ENCODE results near the gene PRMT6.
"Not testable (repeated sequence)": the region's sequence is repeated elsewhere in the genome, so short reads cannot be mapped to it uniquely, and the experiment has no call there.

Gene PRMT6

GRCh38 chr1:107047602-107048001 lies 8.9 kb upstream of the PRMT6 start:
- no peak for DNase-seq
- Histone ChIP-seq H3K18ac (ENCODE audit: low read depth in 1 of 2, low read length in 2 of 2) (no peak overlapping the region), H3K79me1 (replicated peaks; ENCODE audit: low read length, poor library complexity, severe bottlenecking) (no peaks in the 10 kb centered on the region), H2AFZ (ENCODE audit: low read depth, low read length) (no peak overlapping the region), H3K27ac (ENCODE audit: low read length, poor library complexity, severe bottlenecking) (no peak overlapping the region), H3K36me3 (ENCODE audit: control insufficient read depth in 1 of 2, insufficient read depth in 2 of 2, low read depth in 1 of 2, low read length in 2 of 2) (no peaks in the 10 kb centered on the region), H3K4ac (ENCODE audit: low read depth in 1 of 2, low read length in 2 of 2) (no peak overlapping the region), H2BK15ac (ENCODE audit: low read depth, poor library complexity, severe bottlenecking) (no peak overlapping the region), H3K4me2 (ENCODE audit: low read length, poor library complexity, severe bottlenecking) (no peak overlapping the region), H3K14ac (ENCODE audit: low read length in 2 of 2) (no peak overlapping the region), H2AK5ac (ENCODE audit: low read length, severe bottlenecking) (no peak overlapping the region), H2BK120ac (ENCODE audit: low read depth, low read length) (no peak overlapping the region), H3K4me1 (ENCODE audit: control insufficient read depth, insufficient read depth, low read depth, low read length) (no peaks in the 10 kb centered on the region), H2BK12ac (ENCODE audit: low read length in 2 of 2) (no peak overlapping the region), H3K9me3 (ENCODE audit: control insufficient read depth, low read length) (peaks cover 17% of the 10 kb centered on the region), H3K9ac (ENCODE audit: low read length) (no peak overlapping the region), H4K91ac (ENCODE audit: low read length) (no peak overlapping the region), H3K23ac (ENCODE audit: low read length in 2 of 2) (no peak overlapping the region), H2BK5ac (ENCODE audit: low read depth, low read length, poor library complexity, severe bottlenecking) (no peak overlapping the region), H3K4me3 (ENCODE audit: insufficient read depth in 1 of 2, low read depth in 1 of 2, low read length in 2 of 2) (no peak overlapping the region), H3K27me3 (ENCODE audit: control insufficient read depth in 1 of 2, insufficient read depth in 1 of 2, low read length in 2 of 2) (no peaks in the 10 kb centered on the region), H4K8ac (ENCODE audit: low read length) (no peak overlapping the region)
- WGBS = 88% methylated on average over 1 of the region's 1 CpG

- no peak overlapping the region for H3K4me3 ChIP-seq (ENCODE audit: insufficient read depth in 1 of 2, low read depth in 1 of 2, low read length in 2 of 2)
- no peak overlapping the region for H3K23ac ChIP-seq (ENCODE audit: low read length in 2 of 2)
- H4K8ac ChIP-seq (ENCODE audit: low read length) = no peak overlapping the region
- no peak overlapping the region for H3K27ac ChIP-seq (ENCODE audit: low read length, poor library complexity, severe bottlenecking)
- H3K4me2 ChIP-seq (ENCODE audit: low read length, poor library complexity, severe bottlenecking) = no peak overlapping the region
- H3K18ac ChIP-seq (ENCODE audit: low read depth in 1 of 2, low read length in 2 of 2) = no peak overlapping the region
- H3K9ac ChIP-seq (ENCODE audit: low read length) = no peak overlapping the region
- no peak overlapping the region for H4K91ac ChIP-seq (ENCODE audit: low read length)
- no peaks in the 10 kb centered on the region for H3K79me1 ChIP-seq (replicated peaks; ENCODE audit: low read length, poor library complexity, severe bottlenecking)
- no peak overlapping the region for H2AK5ac ChIP-seq (ENCODE audit: low read length, severe bottlenecking)
- no peak overlapping the region for H2BK120ac ChIP-seq (ENCODE audit: low read depth, low read length)
- no peak overlapping the region for H2BK12ac ChIP-seq (ENCODE audit: low read length in 2 of 2)
- peaks cover 17% of the 10 kb centered on the region for H3K9me3 ChIP-seq (ENCODE audit: control insufficient read depth, low read length)
- H3K4me1 ChIP-seq (ENCODE audit: control insufficient read depth, insufficient read depth, low read depth, low read length) = no peaks in the 10 kb centered on the region
- no peaks in the 10 kb centered on the region for H3K36me3 ChIP-seq (ENCODE audit: control insufficient read depth in 1 of 2, insufficient read depth in 2 of 2, low read depth in 1 of 2, low read length in 2 of 2)
- H3K27me3 ChIP-seq (ENCODE audit: control insufficient read depth in 1 of 2, insufficient read depth in 1 of 2, low read length in 2 of 2) = no peaks in the 10 kb centered on the region
- H2BK15ac ChIP-seq (ENCODE audit: low read depth, poor library complexity, severe bottlenecking) = no peak overlapping the region
- no peak overlapping the region for H2AFZ ChIP-seq (ENCODE audit: low read depth, low read length)
- DNase-seq = no peak
- no peak overlapping the region for H3K4ac ChIP-seq (ENCODE audit: low read depth in 1 of 2, low read length in 2 of 2)
- H3K14ac ChIP-seq (ENCODE audit: low read length in 2 of 2) = no peak overlapping the region
- no peak overlapping the region for H2BK5ac ChIP-seq (ENCODE audit: low read depth, low read length, poor library complexity, severe bottlenecking)
Observed at GRCh38 chr1:107048241-107048640, 8.2 kb upstream of the PRMT6 start.

DNA sequence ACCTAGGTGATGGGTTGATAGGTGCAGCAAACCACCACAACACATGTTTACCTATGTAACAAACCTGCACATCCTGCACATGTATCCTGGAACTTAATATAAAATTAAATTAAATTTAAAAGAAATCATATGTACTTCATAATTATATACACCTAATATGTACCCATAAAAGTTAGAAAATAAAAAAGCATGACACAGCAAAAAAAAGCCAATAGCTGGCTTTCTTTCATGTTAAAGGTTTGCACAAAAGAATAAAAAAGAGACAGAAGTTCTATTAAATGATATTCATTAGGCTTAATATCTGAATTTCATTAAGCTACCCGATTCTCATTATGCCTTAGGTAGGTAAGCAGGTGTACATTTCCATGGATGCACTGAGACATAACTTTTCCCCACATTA lies 5.2 kb upstream of the PRMT6 start:
- Histone ChIP-seq H3K27ac (ENCODE audit: low read length, poor library complexity, severe bottlenecking) (no peak overlapping the region), H2BK120ac (ENCODE audit: low read depth, low read length) (no peak overlapping the region), H4K8ac (ENCODE audit: low read length) (no peak overlapping the region), H3K14ac (ENCODE audit: low read length in 2 of 2) (no peak overlapping the region), H4K91ac (ENCODE audit: low read length) (no peak overlapping the region), H3K4me2 (ENCODE audit: low read length, poor library complexity, severe bottlenecking) (no peak overlapping the region), H3K23ac (ENCODE audit: low read length in 2 of 2) (no peak overlapping the region), H2BK12ac (ENCODE audit: low read length in 2 of 2) (no peak overlapping the region), H2AFZ (ENCODE audit: low read depth, low read length) (no peak overlapping the region), H2BK5ac (ENCODE audit: low read depth, low read length, poor library complexity, severe bottlenecking) (no peak overlapping the region), H2BK15ac (ENCODE audit: low read depth, poor library complexity, severe bottlenecking) (no peak overlapping the region), H3K79me1 (replicated peaks; ENCODE audit: low read length, poor library complexity, severe bottlenecking) (no peaks in the 10 kb centered on the region), H3K27me3 (ENCODE audit: control insufficient read depth in 1 of 2, insufficient read depth in 1 of 2, low read length in 2 of 2) (no peaks in the 10 kb centered on the region), H2AK5ac (ENCODE audit: low read length, severe bottlenecking) (no peak overlapping the region), H3K9ac (ENCODE audit: low read length) (no peak overlapping the region), H3K4me3 (ENCODE audit: insufficient read depth in 1 of 2, low read depth in 1 of 2, low read length in 2 of 2) (no peak overlapping the region), H3K9me3 (ENCODE audit: control insufficient read depth, low read length) (peaks cover 17% of the 10 kb centered on the region), H3K4ac (ENCODE audit: low read depth in 1 of 2, low read length in 2 of 2) (no peak overlapping the region), H3K18ac (ENCODE audit: low read depth in 1 of 2, low read length in 2 of 2) (no peak overlapping the region), H3K36me3 (ENCODE audit: control insufficient read depth in 1 of 2, insufficient read depth in 2 of 2, low read depth in 1 of 2, low read length in 2 of 2) (no peaks in the 10 kb centered on the region), H3K4me1 (ENCODE audit: control insufficient read depth, insufficient read depth, low read depth, low read length) (peaks cover 2% of the 10 kb centered on the region)
- no CpG with 5 or more reads among the region's 1 CpG for WGBS
- no peak for DNase-seq

- H3K36me3 ChIP-seq (ENCODE audit: control insufficient read depth in 1 of 2, insufficient read depth in 2 of 2, low read depth in 1 of 2, low read length in 2 of 2) = peaks cover 0 to 11% of the 10 kb centered on the region in 2 experiments
- not testable (repeated sequence) for H2BK5ac ChIP-seq (ENCODE audit: low read depth, low read length, poor library complexity, severe bottlenecking); H2BK120ac ChIP-seq (ENCODE audit: low read depth, low read length); H3K9me3 ChIP-seq (ENCODE audit: control insufficient read depth, low read length); H3K27me3 ChIP-seq (ENCODE audit: control insufficient read depth in 1 of 2, insufficient read depth in 1 of 2, low read length in 2 of 2); DNase-seq; H3K23ac ChIP-seq (ENCODE audit: low read length in 2 of 2); H4K91ac ChIP-seq (ENCODE audit: low read length); H2AK5ac ChIP-seq (ENCODE audit: low read length, severe bottlenecking); H2BK15ac ChIP-seq (ENCODE audit: low read depth, poor library complexity, severe bottlenecking); H2BK12ac ChIP-seq (ENCODE audit: low read length in 2 of 2); H3K79me1 ChIP-seq (replicated peaks; ENCODE audit: low read length, poor library complexity, severe bottlenecking); H3K27ac ChIP-seq (ENCODE audit: low read length, poor library complexity, severe bottlenecking); H3K14ac ChIP-seq (ENCODE audit: low read length in 2 of 2); H3K4me1 ChIP-seq (ENCODE audit: control insufficient read depth, insufficient read depth, low read depth, low read length)
- peak overlapping the region; percentile 62 for H3K4me2 ChIP-seq (ENCODE audit: low read length, poor library complexity, severe bottlenecking)
- H3K9ac ChIP-seq (ENCODE audit: low read length) = peak overlapping the region; percentile 91
- peak overlapping the region in 1 of 2 experiments; percentile 96 for H3K4ac ChIP-seq (ENCODE audit: low read depth in 1 of 2, low read length in 2 of 2)
- peak overlapping the region in 1 of 2 experiments; percentile 97 for H3K4me3 ChIP-seq (ENCODE audit: insufficient read depth in 1 of 2, low read depth in 1 of 2, low read length in 2 of 2)
- WGBS = 96% methylated on average over 20 of the region's 24 CpGs
- H3K18ac ChIP-seq (ENCODE audit: low read depth in 1 of 2, low read length in 2 of 2) = peak overlapping the region; percentile 65 to 78
- H2AFZ ChIP-seq (ENCODE audit: low read depth, low read length) = peak overlapping the region; percentile 86
- peak overlapping the region; percentile 93 for H4K8ac ChIP-seq (ENCODE audit: low read length)
Observed at GRCh38 chr1:107055919-107056425, 502 bp upstream of the PRMT6 start.
